Fibroblast of pulmonary artery (primary cell): ENCODE data around the gene UBAC1.
"Not testable (repeated sequence)": the region's sequence is repeated elsewhere in the genome, so short reads cannot be mapped to it uniquely, and the experiment has no call there.

ENCODE experiments used
- DNase-seq: peaks from one replicate; pipeline ENCODE4 v3.0.0-alpha.2; 2010; ENCODE audit warnings: low read depth
- H3K4me3 ChIP-seq: replicated peaks from 2 replicates; pipeline ENCODE4 v1.5.1; 2011; ENCODE audit warnings: low read depth, mild to moderate bottlenecking, control low read depth, low read length, moderate library complexity
- CTCF ChIP-seq: IDR thresholded peaks from 2 replicates; pipeline ENCODE4 v1.5.1; 2011; ENCODE audit warnings: mild to moderate bottlenecking, control low read depth, low read length, inconsistent platforms; ENCODE audit errors: missing control alignments

The UBAC1 gene

DNA sequence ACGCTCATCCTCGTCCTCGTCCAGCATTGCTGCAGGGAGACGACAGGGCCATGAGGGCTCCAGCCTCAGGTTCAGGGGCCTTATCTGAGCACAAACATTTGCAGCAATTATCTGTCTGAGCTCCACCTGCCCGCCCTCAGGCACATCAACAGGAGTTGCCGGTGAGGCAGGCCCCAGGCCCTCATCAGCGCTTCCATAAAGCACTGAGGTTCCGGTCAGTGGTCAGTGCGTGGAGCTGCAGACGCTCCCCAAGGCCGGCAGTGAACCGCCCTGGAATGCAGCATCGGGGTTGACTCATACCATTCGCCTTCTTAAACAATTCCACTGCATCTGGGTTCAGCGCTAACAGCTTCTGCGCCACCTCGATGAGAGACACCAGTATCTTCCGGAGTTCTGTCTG, 15.2 kb downstream of the UBAC1 start:
- TF ChIP-seq CTCF: no peak
- no peak for DNase-seq
- no peak overlapping the region for H3K4me3 ChIP-seq

DNA sequence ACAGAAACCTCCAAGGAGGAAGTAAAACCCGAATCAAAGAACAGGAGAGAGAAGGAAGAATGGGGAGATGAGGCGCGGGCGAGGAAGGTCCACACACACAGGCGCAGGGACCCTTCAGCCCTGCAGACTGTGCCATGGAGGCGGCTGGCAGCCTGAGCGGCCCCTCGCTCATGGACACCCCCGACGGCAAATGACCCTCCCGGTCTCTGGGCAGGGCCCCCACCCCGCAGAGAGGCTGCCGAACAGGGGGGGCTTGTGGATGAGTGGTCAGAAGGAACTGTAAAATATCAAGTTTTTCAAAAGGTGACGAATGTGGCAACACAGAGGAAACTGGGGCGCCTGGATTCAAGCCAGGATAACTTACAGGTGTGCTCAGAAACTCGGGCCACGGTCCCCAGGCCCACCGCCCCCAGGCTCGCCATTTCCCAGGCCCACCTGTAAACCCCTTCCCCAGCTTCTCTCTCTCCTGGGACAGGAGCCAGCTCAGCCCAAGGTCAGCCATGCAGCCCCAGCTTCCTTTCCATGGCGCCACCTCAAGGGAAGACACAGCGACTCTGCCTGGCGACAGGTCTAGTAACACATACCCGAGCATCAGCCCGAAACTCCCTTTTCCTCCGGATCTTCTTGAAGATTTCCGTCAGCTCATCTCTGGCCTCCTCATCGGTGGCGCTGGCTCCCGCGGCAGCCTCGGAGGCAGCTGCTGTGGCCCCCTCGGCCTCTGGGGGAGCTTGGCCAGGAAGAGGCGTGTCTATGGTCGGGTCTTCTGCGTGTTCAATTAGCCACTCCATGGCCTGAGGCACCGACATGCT, 16.5 kb downstream of the UBAC1 start:
- no peak for TF ChIP-seq CTCF
- no peak overlapping the region for H3K4me3 ChIP-seq
- no peak for DNase-seq

GRCh38 chr9:135943604-135944003, 17.6 kb downstream of the UBAC1 start:
- H3K4me3 ChIP-seq, DNase-seq: not testable (repeated sequence)

GRCh38 chr9:135941288-135941995, 19.7 kb downstream of the UBAC1 start:
- DNase-seq: no peak
- H3K4me3 ChIP-seq: no peak overlapping the region
- no peak for TF ChIP-seq CTCF

- H3K4me3 ChIP-seq: no peak overlapping the region
- DNase-seq: no peak
- TF ChIP-seq CTCF: no peak
These were observed 21.6 kb downstream of the UBAC1 start for GRCh38 chr9:135939351-135940265.

- no peak for TF ChIP-seq CTCF
- DNase-seq: no peak
- H3K4me3 ChIP-seq: no peak overlapping the region
These were observed 23.4 kb downstream of the UBAC1 start for GRCh38 chr9:135937521-135938489.
